ENCODE results near the gene DNAJC9.
A peak's percentile ranks its signal among the peaks of the same experiment; 100 is the strongest.
"Not testable (repeated sequence)": the region's sequence is repeated elsewhere in the genome, so short reads cannot be mapped to it uniquely, and the experiment has no call there.

The DNAJC9 gene

GRCh38 chr10:73246646-73247508, at the start of gene DNAJC9:
TSS of gene DNAJC9 (minus strand) at chr10:73247255. CDS start at chr10:73247189, 66 bp downstream.
- DNase-seq: peak; percentile 97

DNA sequence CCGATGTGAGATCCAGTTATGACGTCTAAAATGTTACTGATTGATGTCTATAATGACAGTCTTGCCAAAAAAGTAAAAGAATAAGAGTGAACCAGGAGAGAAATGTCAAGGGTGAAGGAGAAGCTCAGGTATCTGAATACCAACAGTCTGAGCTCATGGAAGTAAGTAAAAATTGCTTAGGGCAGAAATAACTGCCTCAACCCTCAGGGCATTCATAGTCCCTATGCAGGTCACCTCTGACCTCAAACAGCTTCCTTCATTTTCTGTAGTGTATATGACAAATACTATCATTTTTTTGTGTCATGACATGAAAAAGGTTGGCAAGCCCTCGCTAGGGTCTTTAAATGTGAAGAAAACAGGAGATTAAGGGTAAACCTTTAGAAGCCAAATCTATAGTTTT, 46.4 kb upstream of the DNAJC9 start:
- DNase-seq: no peak

DNA sequence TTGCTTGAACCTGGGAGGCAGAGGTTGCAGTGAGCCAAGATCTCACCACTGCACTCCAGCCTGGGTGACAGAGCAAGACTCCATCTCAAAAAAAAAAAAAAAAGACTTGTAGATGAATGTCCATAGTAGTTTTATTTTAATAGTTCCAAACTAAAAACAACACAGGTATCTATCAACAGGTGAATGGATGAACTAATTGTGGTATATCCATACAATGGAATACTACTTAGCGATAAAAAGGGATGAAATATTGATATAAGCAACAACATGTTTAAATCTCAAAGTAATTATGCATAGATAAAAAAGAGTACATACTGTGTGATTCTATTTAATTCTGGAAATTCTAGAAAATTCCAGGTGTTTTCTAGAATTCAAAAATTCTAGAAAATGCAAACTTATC, 42.9 kb upstream of the DNAJC9 start:
- DNase-seq: no peak

GRCh38 chr10:73287441-73287840, 40.4 kb upstream of the DNAJC9 start:
- DNase-seq: no peak

DNA sequence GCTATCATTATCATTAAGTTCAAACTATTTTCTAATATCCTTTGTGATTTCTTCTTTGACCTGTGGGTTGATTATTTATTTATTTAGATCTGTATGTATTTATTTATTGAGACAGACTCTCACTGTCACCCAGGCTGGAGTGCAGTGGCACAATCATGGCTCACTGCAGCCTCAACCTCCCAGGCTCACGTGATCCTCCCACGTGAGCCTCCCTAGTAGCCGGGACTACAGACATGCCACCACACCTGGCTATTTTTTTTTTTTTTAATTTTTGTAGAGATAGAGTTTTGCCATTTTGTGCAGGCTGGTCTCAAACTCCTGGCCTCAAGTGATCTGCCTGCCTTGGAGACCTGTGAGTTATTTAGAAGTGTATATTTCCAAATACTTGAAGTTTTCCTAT, 34.0 kb upstream of the DNAJC9 start:
- no peak for DNase-seq

- DNase-seq: no peak
These were observed 17.4 kb upstream of the DNAJC9 start for GRCh38 chr10:73264423-73264822.

DNA sequence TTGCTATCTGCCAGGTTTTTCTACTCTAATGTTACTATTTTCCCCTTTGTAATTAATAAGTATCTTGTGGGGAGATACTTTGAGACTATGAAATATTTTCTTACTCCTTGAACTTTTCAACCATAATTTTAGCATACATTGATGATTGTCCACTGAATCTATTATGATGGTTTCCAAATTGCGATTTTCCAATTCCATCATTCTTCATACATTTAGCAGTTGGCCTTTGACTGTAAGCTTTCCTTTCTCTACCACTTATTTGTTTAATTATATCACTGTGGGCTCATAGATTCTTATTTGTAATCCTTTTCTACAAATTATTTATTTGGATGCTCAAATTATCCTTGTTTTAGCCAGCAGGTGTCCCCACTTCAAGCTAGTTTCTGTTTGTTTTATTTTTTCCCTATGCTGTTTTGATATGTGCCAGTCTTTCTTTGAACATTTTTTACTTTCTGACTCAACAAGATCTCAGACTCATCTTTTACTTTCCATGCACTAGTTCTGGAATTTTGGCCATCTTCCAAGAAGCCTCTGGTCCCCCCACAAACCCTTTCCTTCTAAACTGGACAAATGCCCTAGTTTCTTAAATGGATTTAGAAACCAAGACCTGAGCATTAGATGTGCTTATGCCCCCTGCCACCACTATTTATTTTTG, 16.8 kb upstream of the DNAJC9 start:
- DNase-seq: no peak

DNA sequence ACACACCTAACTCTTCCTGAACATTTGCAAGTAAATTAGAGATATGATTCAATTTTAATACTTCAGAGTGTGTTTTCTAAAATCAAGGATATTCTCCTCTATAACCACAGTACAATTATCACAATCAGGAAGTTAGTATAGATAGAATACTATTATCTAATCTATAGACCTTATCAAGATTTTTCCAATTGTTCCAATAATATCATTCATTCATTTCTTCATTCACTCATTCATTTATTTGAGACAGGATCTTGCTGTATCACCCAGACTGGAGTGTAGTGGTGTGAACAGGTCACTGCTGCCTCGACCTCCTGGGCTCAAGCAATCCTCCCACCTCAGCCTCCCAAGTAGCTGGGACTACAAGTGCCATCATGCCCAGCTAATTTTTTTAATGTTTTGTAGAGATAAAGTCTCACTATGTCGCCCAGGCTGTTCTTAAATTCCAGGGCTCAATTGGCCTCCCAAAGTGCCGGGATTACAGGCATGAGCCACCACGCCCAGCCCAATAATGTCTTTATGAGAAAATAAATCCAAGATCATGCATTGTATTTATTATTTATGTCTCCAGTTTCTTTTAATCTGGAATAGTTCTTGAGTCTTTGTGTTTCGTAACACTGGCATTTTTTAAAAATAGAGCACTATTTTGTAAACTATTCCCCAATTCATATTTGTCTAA, 16.0 kb upstream of the DNAJC9 start:
- no peak for DNase-seq

GRCh38 chr10:73262105-73262730, 15.2 kb upstream of the DNAJC9 start:
- DNase-seq: no peak

DNA sequence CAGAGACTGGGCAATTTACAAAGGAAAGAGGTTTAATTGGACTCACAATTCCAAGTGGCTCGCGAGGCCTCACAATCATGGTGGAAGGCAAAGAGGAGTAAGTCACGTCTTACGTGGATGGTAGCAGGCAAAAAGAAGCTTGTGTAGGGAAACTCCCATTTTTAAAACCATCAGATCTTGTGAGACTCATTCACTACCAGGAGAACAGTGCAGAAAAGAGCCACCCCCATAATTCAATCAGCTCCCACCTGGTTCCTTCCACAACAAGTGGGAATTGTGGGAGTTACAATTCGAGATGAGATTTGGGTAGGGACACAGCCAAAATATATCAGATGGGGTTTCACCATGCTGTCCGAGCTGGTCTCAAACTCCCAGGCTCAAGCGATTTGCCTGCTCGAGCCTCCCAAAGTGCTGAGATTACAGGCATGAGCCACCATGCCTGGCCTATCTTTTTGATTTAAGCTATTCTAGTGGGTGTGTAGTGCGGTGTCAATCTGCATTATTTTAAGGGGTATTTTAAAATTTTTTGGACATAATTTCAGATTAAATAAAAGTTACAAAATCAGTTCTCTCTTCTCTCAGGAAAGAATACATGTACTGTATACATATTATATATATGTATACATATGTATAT, 14.4 kb upstream of the DNAJC9 start:
- no peak for DNase-seq

GRCh38 chr10:73258612-73259011, 11.6 kb upstream of the DNAJC9 start:
- DNase-seq: not testable (repeated sequence)

- DNase-seq: no peak
These were observed 6.1 kb upstream of the DNAJC9 start for GRCh38 chr10:73253225-73253555.

DNA sequence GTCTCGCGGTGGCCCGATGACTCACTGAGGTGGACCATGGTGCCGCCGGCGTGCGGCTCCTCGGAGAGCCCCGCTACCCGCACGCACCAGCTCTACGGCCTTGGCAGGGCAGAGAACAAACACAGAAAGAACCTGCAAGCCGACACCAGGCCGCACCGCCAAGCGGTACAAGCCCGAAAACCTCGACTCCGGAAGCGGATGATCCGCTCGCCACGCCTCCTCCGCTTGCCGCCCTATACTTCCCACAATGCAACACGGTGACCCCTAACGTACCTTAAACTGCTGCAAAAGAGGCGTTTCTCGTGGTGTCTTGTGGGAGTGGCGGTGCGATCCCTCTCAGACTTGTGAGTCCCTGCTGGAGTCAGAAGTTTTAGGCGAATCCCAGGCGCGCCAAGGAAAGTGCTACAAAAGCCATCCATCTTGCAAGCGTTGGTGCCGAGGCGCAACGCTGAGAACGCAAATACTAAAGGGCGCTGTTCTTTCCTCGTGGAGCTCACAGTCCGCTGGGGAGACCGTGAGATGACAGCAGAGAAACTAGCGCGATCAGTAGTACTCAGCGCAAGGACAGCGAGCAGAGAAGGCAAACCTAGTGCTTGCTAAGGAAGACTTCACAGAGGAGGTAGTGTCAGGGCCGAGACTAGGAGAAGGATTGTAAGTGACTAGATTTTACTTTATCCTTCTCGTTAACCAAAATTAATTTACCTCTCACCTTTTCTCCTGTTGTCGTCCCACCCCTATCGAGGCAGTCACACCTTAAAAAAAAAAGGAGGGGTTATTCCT, 5.6 kb upstream of the DNAJC9 start, which contains the start of gene MRPS16:
TSS of gene MRPS16 (minus strand) at position 200 of the 780 bp plus-strand sequence. CDS start at position 38, 162 bp downstream.
- DNase-seq: peak; percentile 97

DNA sequence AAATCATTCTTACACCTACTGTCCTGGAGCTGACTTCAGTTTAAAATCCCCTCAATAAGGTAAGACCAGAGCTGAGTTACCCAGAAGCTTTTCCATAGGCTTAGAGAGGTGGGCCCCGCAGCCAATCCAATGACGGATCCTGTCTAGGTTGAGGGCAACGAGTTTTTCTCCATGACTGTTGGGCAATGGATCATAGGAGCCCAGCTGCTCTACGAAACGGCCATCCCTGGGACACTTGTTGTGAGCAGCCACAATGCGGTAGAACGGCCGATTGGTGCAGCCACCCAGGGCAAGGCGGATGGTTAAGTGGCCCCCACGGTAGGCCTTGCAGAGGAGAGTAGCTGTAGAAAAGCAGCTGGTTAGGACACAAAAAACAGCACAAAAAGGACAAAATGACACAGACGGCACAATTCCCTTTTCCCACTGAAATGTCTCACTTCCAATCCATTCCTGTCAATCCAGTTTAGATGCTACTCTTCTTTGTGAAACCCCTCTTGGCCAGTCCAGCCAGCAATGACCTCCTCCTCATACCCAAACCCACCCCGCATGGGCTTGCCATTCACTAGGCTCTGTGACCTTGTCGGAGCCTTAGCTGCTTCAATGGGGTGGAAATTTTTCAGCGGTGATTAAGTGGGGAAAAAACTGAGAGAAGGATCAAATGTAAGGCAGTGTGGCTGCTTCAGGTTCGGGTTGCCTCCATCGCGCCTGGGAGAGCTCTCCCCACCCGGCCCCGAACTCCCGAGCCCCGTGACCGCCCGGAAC, 4.8 kb upstream of the DNAJC9 start:
- no peak for DNase-seq

DNA sequence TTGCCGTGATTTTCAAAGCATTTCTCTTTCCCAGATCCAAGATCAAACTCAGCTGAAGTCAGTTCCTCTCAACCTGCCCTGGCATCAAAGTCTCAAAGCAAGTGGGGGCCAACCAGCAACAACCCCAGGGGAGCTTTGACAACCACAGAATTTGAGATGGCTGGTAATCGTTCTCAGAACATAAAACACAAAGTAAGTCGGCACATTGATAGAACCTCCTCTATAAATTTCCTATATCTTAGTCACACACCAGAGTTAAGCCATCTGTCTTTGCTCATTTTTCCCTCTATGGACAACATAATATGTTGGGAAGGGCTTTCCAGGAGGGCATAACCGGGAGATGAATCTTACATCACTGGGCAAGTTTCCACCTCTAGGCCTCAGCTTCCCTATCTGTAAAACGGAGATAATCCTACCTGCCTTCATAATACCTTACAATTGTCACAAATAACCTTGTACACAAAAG, 1.2 kb upstream of the DNAJC9 start:
- no peak for DNase-seq

DNA sequence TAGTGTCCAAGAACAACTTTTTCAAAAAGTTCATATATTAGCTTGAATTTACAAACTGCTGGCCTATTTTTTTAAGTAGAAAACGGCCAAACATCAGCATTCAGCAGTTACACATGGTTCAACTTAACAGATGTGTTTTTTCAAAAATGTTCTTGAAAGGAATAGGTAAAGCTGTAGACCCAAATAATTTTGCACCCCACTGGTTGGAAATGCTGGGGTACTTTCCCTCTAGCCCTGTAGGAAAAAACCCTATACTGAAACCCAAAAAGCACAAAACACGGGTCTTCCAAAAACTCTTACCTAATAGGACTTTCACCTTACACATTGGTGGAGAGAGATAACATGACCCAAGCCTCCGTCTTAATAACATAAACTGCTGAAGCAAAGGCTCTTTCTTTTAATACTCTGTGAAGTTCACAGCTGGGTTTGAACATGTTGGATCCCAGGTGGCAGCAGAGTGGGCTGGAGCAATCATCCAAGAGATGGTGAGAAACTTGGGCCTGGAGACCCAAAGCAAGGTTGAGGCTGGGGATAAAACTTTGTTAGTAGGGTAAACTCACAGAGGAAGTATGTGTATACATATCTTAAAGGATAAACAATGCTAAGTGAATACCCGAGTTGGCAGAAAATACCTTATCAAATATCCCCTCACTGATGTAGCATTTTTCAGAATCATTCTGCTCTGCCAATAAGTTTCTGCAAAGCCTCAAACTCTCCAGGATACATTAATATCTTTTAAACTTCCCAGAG, 629 bp upstream of the DNAJC9 start:
- no peak for DNase-seq

DNA sequence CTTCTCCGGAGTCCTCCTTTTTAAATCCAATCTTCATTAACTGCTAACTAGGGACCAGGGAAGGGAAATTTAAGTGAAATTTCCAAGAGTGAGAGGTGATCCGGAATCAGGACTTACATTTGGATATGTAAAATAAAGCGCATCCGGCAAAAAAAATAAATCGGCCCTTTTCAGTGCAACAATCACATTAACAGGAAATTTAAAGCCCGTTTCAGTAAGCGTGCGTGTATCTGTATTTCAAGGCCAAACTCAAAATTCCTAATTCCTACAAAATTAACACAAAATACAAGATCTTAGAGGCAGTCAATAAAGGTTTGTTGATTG, 771 bp downstream of the DNAJC9 start:
- no peak for DNase-seq

GRCh38 chr10:73244866-73245477, 2.1 kb downstream of the DNAJC9 start:
- DNase-seq: no peak

DNA sequence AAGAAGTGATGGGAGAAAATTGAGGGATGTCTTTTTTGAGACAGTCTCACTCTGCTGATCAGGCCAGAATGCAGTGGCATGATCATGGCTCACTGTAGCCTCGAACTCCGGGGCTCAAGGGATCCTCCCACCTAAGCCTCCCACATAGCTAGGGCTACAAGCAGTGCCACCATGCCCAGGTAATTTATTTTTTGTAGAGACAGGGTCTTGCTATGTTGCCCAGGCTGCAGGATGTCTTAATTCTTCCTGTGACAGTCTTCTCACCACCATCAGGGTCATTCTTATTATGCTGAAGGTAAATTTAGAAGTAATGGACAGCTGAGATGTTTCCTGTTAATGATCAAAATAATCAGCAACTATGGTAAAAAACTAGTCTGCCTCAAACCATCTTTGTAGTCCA, 7.1 kb downstream of the DNAJC9 start:
- no peak for DNase-seq

DNA sequence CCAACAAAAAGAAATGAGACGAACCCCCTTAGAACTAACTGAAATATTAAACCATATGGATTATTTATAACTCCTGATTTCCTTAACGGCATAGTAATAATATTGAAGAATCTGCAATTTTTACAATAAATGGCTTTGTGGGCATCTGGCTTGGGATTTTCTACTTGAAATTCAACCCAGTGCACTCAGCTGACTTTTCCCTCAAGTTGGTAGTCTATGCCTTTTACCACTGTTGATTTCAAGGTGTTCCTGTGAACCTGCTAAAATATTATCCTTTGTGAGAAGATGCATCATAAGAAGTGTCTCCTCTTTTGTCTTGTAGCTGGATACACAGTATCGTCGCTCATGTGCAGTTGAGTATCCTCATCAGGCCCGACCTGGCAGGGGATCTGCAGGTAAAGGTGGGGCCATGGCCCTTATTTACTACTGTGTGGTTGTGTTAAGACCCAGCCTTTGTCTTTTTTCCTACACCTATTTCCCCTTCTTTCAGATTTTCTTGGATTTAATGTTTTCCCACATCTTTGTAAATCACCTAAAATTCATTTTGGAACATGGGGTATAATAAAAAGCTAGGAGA, 8.0 kb downstream of the DNAJC9 start:
- no peak for DNase-seq

All from femur (tissue), 1 donor.